ENCODE measurements around the gene BNC2.

The BNC2 gene

DNA sequence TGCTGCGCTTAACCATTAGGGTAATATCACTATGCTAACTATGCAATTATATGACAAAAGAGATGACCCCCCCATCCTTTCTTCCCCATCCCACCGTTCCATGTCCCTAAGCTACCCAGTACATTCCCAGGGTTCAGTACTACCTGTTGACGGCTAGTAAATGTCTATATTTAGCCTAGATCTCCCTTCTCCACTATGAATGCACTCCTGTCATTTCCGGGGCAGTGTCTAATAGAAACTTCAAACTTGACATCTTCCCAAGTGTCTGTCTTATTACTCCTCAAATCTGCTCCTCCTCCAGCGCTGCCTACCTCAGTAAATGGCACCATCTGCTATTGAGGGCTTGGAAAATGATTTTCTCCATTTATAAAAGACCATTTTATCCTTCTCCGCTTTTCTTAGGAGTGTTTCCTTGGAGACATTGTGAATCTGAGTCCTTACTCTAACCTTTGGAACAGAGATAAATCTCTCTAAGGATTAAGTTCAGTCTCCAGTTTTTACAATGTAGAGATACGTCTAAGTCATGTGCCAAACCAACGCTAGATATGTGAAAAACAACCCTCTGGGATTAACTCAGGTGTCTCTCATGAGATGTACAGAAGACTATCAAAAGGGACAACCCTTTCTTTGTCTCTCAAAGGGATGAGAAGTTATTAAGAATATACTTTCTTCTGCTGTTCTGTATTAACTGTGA lies 114.9 kb downstream of the BNC2 start:
- DNase-seq: no peak
- TF ChIP-seq CTCF (IDR thresholded peaks at IDR 0.05; ENCODE audit: low read depth, low read length, missing control alignments): no peak
- Histone ChIP-seq H3K4me3 (ENCODE audit: low read depth, low read length) (no peak overlapping the region), H3K27me3 (replicated peaks) (no peaks in the 10 kb centered on the region), H3K36me3 (replicated peaks) (no peaks in the 10 kb centered on the region), H3K27ac (no peak overlapping the region)
- in situ Hi-C loops (cut with HindIII; ENCODE audit: low pct_ligation_motif_present, low sequenced_read_pairs): no loop called here

GRCh38 chr9:16754662-16755061 lies 115.8 kb downstream of the BNC2 start:
- H3K27me3 ChIP-seq (replicated peaks): no peaks in the 10 kb centered on the region
- no peak for TF ChIP-seq CTCF (IDR thresholded peaks at IDR 0.05; ENCODE audit: low read depth, low read length, missing control alignments)
- in situ Hi-C loops (cut with HindIII; ENCODE audit: low pct_ligation_motif_present, low sequenced_read_pairs): no loop called here
- H3K36me3 ChIP-seq (replicated peaks): no peaks in the 10 kb centered on the region
- no peak overlapping the region for H3K4me3 ChIP-seq (ENCODE audit: low read depth, low read length)
- DNase-seq: no peak
- no peak overlapping the region for H3K27ac ChIP-seq

DNA sequence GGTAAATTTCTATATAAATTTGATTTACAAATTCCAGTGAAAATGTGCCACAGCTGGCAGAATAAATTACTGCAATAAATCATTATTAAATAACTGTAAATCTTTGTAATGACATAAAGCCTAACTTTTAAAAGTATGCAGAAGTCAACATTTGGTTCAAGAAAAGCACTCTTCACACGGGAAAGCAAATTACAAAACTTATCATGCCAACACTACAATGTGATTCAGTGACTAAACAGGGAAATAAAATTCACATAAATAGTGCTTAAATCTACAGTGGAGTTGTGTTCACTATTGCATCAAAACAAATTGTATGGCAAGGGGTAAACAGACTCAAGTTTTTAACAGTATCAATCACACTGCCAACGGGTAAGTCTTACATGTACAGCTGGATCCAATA lies 117.2 kb downstream of the BNC2 start:
- Histone ChIP-seq H3K4me3 (ENCODE audit: low read depth, low read length) (no peak overlapping the region), H3K27me3 (replicated peaks) (no peaks in the 10 kb centered on the region), H3K27ac (no peak overlapping the region), H3K36me3 (replicated peaks) (no peaks in the 10 kb centered on the region)
- no peak for DNase-seq
- TF ChIP-seq CTCF (IDR thresholded peaks at IDR 0.05; ENCODE audit: low read depth, low read length, missing control alignments): no peak
- in situ Hi-C loops (cut with HindIII; ENCODE audit: low pct_ligation_motif_present, low sequenced_read_pairs): no loop called here

DNA sequence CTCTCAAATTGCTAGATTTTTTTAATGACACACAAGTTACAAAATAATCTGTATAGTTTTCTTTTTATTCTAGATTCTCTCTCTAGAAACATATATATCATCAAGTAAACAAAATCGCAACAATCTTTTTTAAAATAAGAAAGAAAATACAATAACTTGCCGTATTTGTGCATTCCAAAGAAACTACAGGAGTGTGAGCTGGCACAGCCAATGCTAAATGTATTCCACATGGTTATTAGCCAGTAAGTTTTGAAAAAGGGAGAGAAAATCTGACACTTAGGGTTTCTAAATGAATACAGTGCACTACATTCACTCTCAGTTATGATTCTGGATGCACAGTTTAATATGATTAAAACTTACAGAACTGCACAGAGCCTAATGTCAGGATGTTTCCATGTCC lies 117.9 kb downstream of the BNC2 start:
- no peaks in the 10 kb centered on the region for H3K27me3 ChIP-seq (replicated peaks)
- H3K27ac ChIP-seq: no peak overlapping the region
- no peaks in the 10 kb centered on the region for H3K36me3 ChIP-seq (replicated peaks)
- H3K4me3 ChIP-seq (ENCODE audit: low read depth, low read length): no peak overlapping the region
- no peak for DNase-seq
- TF ChIP-seq CTCF (IDR thresholded peaks at IDR 0.05; ENCODE audit: low read depth, low read length, missing control alignments): no peak
- in situ Hi-C loops (cut with HindIII; ENCODE audit: low pct_ligation_motif_present, low sequenced_read_pairs): no loop called here

DNA sequence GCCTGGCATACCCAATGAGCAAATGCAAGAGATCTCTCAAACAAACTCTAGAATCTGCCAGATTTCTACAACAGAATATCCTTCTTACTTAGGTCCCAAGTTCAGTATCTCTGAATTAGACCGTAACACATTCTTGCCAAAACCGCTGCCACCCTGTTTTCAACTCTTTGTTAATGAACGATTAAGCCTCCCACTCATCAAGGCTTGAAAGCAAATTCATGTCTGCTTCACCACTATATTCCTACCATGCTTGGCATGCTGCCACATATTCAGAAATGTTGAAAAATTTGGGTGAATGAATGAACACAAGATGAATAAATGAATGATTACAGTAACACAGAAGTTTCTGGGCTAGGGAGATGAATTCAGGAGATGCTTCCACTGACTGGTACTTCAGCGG lies 119.9 kb downstream of the BNC2 start:
- Histone ChIP-seq H3K4me3 (ENCODE audit: low read depth, low read length) (no peak overlapping the region), H3K36me3 (replicated peaks) (no peaks in the 10 kb centered on the region), H3K27me3 (replicated peaks) (no peaks in the 10 kb centered on the region), H3K27ac (no peak overlapping the region)
- TF ChIP-seq CTCF (IDR thresholded peaks at IDR 0.05; ENCODE audit: low read depth, low read length, missing control alignments): no peak
- no peak for DNase-seq
- in situ Hi-C loops (cut with HindIII; ENCODE audit: low pct_ligation_motif_present, low sequenced_read_pairs): no loop called here

DNA sequence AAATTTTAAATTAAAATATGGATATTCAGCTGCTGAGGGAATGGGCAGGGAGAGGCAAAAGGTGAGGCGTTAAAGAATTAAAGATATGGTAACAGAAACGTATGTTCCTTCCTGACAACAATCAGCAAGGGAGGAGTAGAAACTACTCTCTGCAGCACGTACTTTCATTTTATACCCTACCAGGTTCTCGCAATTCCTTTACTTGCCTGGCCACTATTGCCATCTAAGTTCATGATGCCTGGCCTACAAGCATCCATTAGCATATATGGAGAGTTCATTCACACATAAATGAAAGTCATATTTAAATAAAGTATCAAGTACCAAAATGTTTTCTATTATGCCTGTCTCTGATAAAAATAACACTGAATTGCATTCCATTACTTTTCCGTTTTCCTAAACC lies 125.1 kb downstream of the BNC2 start:
- no peak for TF ChIP-seq CTCF (IDR thresholded peaks at IDR 0.05; ENCODE audit: low read depth, low read length, missing control alignments)
- Histone ChIP-seq H3K4me3 (ENCODE audit: low read depth, low read length) (no peak overlapping the region), H3K36me3 (replicated peaks) (no peaks in the 10 kb centered on the region), H3K27ac (no peak overlapping the region), H3K27me3 (replicated peaks) (no peaks in the 10 kb centered on the region)
- in situ Hi-C loops (cut with HindIII; ENCODE audit: low pct_ligation_motif_present, low sequenced_read_pairs): no loop called here
- DNase-seq: no peak
